ENCODE measurements around the gene C1orf167.

DNA sequence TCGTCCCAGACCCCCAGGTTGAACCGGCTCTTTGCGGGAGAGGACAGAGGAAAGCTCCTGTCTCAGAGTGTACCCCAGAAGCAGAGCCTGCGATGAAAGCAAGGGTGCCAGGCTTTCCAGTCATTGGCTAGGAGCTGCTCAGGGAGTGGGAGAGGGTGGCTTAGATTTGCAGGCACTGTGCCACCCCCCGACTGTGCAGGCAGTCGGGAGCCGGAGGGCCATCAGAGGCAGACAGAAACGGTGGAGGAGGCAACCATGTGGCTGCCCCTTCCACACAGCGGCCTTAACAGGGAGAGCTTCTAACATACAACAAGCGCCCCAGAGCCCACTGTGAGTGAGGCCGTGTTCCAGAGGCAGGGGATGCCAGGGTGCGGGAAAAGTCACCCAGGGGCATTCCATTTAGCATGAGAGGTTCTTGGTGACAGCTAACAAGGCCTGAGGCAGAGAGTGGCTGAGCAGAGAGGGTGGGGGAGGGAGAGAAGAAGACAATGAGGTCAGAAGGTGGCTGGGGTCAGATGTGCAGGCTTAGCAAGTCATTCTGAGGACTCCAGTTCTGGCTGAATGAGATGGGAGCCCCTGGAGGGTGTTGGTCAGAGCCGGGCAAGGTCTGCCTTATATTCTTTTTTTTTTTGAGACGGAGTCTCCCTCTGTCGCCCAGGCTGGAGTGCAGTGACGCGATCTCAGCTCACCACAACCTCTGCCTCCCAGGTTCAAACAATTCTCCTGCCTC is 9.5 kb upstream of the C1orf167 start:
- TF ChIP-seq, protein P1, sequence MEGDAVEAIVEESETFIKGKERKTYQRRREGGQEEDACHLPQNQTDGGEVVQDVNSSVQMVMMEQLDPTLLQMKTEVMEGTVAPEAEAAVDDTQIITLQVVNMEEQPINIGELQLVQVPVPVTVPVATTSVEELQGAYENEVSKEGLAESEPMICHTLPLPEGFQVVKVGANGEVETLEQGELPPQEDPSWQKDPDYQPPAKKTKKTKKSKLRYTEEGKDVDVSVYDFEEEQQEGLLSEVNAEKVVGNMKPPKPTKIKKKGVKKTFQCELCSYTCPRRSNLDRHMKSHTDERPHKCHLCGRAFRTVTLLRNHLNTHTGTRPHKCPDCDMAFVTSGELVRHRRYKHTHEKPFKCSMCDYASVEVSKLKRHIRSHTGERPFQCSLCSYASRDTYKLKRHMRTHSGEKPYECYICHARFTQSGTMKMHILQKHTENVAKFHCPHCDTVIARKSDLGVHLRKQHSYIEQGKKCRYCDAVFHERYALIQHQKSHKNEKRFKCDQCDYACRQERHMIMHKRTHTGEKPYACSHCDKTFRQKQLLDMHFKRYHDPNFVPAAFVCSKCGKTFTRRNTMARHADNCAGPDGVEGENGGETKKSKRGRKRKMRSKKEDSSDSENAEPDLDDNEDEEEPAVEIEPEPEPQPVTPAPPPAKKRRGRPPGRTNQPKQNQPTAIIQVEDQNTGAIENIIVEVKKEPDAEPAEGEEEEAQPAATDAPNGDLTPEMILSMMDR (conservative IDR thresholded peaks at IDR 0.05), result no peak
- TF ChIP-seq ZFX (IDR thresholded peaks at IDR 0.05), result no peak
